WTC11 (cell line): ENCODE data around the gene NHSL1. TPM values are rescaled to one million over a fixed set of nuclear protein-coding genes. Genes with fewer than 3 reads are reported as not detected.

Experiments
- ATAC-seq: fragments of 200-7000 bp; cut with Tn5 transposase; 2 replicates; pipeline ENCODE4 v1.10.0; 2021; ENCODE audit warnings: mild to moderate bottlenecking, moderate library complexity
- CTCF ChIA-PET: fragments of 300-600 bp; sonication (Branson Sonifier 250); formaldehyde crosslinking; loops from one replicate; lab custom pipeline; 2021; ENCODE audit warnings: antibody characterized with exemption; lab: Charles Lee
- POLR2A ChIA-PET: fragments of 350-600 bp; sonication (Branson Sonifier 250); formaldehyde crosslinking; loops from one replicate; lab custom pipeline; 2021; ENCODE audit warnings: antibody characterized with exemption; lab: Charles Lee
- DNase-seq: peaks from one replicate; pipeline ENCODE4 v3.0.0; 2021; ENCODE audit warnings: low spot score
- H3K27ac Mint-ChIP-seq: 2 replicates; pipeline ENCODE4 v1.8.0; 2021; ENCODE audit warnings: mixed read lengths
- H3K27me3 Mint-ChIP-seq: 2 replicates; pipeline ENCODE4 v1.8.0; 2021; ENCODE audit warnings: low read depth, mild to moderate bottlenecking, moderate library complexity, mixed read lengths
- H3K36me3 Mint-ChIP-seq: 2 replicates; pipeline ENCODE4 v1.8.0; 2021; ENCODE audit warnings: mixed read lengths
- H3K4me1 Mint-ChIP-seq: 2 replicates; pipeline ENCODE4 v1.8.0; 2022; ENCODE audit warnings: mixed read lengths
- H3K4me3 Mint-ChIP-seq: 2 replicates; pipeline ENCODE4 v1.8.0; 2021; ENCODE audit warnings: mild to moderate bottlenecking, moderate library complexity, mixed read lengths
- H3K9me3 Mint-ChIP-seq: 2 replicates; pipeline ENCODE4 v1.8.0; 2021; ENCODE audit warnings: mixed read lengths
- EMX1 ChIP-seq: fragments of 250-450 bp; sonication (Bioruptor Pico); IDR thresholded peaks from 2 replicates; pipeline ENCODE4 v1.8.0; 2021; ENCODE audit warnings: mild to moderate bottlenecking
- GTF2I ChIP-seq: fragments of 250-450 bp; sonication (Bioruptor Pico); conservative IDR thresholded peaks from 2 replicates; pipeline ENCODE4 v1.4.0; 2021; ENCODE audit warnings: mild to moderate bottlenecking
- HMGA2 ChIP-seq: fragments of 250-450 bp; sonication (Bioruptor Pico); IDR thresholded peaks from 2 replicates; pipeline ENCODE4 v1.4.0; 2021; ENCODE audit warnings: mild to moderate bottlenecking, moderate library complexity
- MYBL2 ChIP-seq: sonication (generic); formaldehyde crosslinking; IDR thresholded peaks from 2 replicates; pipeline ENCODE4 v1.8.1; 2023; ENCODE audit warnings: mild to moderate bottlenecking, moderate library complexity, missing genetic modification reagents
- NR3C1 ChIP-seq: sonication (generic); formaldehyde crosslinking; conservative IDR thresholded peaks from 2 replicates; pipeline ENCODE4 v1.8.1; 2023; ENCODE audit warnings: low read depth, mild to moderate bottlenecking, missing genetic modification reagents
- PRRX2 ChIP-seq: fragments of 250-450 bp; sonication (Bioruptor Pico); IDR thresholded peaks from 2 replicates; pipeline ENCODE4 v1.8.0; 2021; ENCODE audit warnings: mild to moderate bottlenecking
- RORB ChIP-seq: fragments of 250-450 bp; sonication (Bioruptor Pico); IDR thresholded peaks from 2 replicates; pipeline ENCODE4 v1.9.0; 2021; ENCODE audit warnings: mild to moderate bottlenecking
- TEAD1 ChIP-seq: sonication (generic); formaldehyde crosslinking; IDR thresholded peaks from 2 replicates; pipeline ENCODE4 v1.8.0; 2022; ENCODE audit warnings: mild to moderate bottlenecking, missing genetic modification reagents
- TP53 ChIP-seq: sonication (generic); formaldehyde crosslinking; IDR thresholded peaks from 2 replicates; pipeline ENCODE4 v1.8.1; 2023; ENCODE audit warnings: mild to moderate bottlenecking, missing genetic modification reagents
- ZNF232 ChIP-seq: sonication (generic); formaldehyde crosslinking; IDR thresholded peaks from 2 replicates; pipeline ENCODE4 v1.8.0; 2022; ENCODE audit warnings: mild to moderate bottlenecking, missing genetic modification reagents
- ZNF317 ChIP-seq: sonication (generic); formaldehyde crosslinking; IDR thresholded peaks from 2 replicates; pipeline ENCODE4 v1.8.1; 2023; ENCODE audit warnings: low read depth, mild to moderate bottlenecking, moderate library complexity, missing genetic modification reagents, borderline replicate concordance
- ZNF423 ChIP-seq: fragments of 250-450 bp; sonication (Bioruptor Pico); IDR thresholded peaks from 2 replicates; pipeline ENCODE4 v2.1.2; 2022; ENCODE audit warnings: mild to moderate bottlenecking, moderate library complexity
- total RNA-seq: library from RNA; stranded (reverse); gene quantifications from 3 replicates; pipeline ENCODE4 v1.2.3, GENCODE V29; 2021
- TF ChIP-seq, protein P1 (sequence below): fragments of 250-450 bp; sonication (Bioruptor Pico); IDR thresholded peaks from 2 replicates; pipeline ENCODE4 v1.9.0; 2021; ENCODE audit warnings: mild to moderate bottlenecking
- TF ChIP-seq, protein P2 (sequence below): sonication (generic); formaldehyde crosslinking; IDR thresholded peaks from 2 replicates; pipeline ENCODE4 v1.8.0; 2022; ENCODE audit warnings: mild to moderate bottlenecking, missing genetic modification reagents
- TF ChIP-seq, protein P3 (sequence below): fragments of 250-450 bp; sonication (Bioruptor Pico); IDR thresholded peaks from 2 replicates; pipeline ENCODE4 v1.8.0; 2021; ENCODE audit warnings: mild to moderate bottlenecking
- TF ChIP-seq, protein P4 (sequence below): sonication (generic); formaldehyde crosslinking; IDR thresholded peaks from 2 replicates; pipeline ENCODE4 v1.8.0; 2022; ENCODE audit warnings: mild to moderate bottlenecking, missing genetic modification reagents

Gene NHSL1
- total RNA-seq, 1 experiment from 2014 or later: 31.1 TPM

DNA sequence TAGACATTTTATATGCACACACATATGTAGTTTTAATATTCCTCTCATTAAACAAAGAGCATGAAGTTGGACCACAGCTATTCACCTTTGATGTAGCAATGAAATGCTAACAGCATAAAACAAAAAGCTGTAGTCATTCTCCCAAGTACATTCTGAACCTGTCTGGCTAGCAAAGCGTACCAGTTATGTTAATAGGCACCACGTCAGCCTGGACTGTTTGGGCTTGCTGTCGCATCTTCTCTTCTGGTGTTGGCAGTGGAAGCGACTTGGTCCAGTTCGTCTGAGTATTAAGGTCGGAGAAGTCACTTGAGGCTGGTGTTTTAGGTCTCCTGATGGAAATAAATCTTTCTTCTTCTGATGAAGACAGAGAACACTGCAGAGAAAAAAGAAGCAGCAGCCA is 52.5 kb downstream of the NHSL1 start (continued):
- TF ChIP-seq PRRX2: no peak

DNA sequence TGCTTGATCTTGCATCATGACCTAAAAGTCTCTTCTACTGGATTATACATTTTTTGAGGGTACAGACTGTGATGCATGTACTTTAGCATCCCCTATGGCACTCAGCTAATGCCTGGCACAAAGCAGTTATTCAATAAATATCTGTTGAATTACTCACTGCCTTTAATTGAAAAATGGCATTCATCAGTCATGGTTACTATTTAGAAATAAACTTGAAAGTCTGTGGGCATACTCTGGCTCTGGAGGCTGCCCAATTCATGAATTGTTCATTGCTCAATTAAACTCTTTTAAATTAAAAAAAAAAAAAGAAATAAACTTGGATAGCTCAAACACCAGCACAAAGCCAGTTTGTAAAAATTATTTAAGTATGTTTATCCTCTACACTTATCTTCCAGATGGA is 55.3 kb downstream of the NHSL1 start:
- no peak for DNase-seq
- ATAC-seq: no peak
- no peaks in the 10 kb centered on the region for H3K4me1 Mint-ChIP-seq
- POLR2A ChIA-PET: no interaction called here
- H3K36me3 Mint-ChIP-seq: peaks cover 8% of the 10 kb centered on the region
- TF ChIP-seq, protein P1, sequence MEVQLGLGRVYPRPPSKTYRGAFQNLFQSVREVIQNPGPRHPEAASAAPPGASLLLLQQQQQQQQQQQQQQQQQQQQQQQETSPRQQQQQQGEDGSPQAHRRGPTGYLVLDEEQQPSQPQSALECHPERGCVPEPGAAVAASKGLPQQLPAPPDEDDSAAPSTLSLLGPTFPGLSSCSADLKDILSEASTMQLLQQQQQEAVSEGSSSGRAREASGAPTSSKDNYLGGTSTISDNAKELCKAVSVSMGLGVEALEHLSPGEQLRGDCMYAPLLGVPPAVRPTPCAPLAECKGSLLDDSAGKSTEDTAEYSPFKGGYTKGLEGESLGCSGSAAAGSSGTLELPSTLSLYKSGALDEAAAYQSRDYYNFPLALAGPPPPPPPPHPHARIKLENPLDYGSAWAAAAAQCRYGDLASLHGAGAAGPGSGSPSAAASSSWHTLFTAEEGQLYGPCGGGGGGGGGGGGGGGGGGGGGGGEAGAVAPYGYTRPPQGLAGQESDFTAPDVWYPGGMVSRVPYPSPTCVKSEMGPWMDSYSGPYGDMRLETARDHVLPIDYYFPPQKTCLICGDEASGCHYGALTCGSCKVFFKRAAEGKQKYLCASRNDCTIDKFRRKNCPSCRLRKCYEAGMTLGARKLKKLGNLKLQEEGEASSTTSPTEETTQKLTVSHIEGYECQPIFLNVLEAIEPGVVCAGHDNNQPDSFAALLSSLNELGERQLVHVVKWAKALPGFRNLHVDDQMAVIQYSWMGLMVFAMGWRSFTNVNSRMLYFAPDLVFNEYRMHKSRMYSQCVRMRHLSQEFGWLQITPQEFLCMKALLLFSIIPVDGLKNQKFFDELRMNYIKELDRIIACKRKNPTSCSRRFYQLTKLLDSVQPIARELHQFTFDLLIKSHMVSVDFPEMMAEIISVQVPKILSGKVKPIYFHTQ (CRISPR knock-in tag): no peak
- TF ChIP-seq, protein P2, sequence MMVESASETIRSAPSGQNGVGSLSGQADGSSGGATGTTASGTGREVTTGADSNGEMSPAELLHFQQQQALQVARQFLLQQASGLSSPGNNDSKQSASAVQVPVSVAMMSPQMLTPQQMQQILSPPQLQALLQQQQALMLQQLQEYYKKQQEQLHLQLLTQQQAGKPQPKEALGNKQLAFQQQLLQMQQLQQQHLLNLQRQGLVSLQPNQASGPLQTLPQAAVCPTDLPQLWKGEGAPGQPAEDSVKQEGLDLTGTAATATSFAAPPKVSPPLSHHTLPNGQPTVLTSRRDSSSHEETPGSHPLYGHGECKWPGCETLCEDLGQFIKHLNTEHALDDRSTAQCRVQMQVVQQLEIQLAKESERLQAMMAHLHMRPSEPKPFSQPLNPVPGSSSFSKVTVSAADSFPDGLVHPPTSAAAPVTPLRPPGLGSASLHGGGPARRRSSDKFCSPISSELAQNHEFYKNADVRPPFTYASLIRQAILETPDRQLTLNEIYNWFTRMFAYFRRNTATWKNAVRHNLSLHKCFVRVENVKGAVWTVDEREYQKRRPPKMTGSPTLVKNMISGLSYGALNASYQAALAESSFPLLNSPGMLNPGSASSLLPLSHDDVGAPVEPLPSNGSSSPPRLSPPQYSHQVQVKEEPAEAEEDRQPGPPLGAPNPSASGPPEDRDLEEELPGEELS (CRISPR knock-in tag): no peak
- TF ChIP-seq, protein P3, sequence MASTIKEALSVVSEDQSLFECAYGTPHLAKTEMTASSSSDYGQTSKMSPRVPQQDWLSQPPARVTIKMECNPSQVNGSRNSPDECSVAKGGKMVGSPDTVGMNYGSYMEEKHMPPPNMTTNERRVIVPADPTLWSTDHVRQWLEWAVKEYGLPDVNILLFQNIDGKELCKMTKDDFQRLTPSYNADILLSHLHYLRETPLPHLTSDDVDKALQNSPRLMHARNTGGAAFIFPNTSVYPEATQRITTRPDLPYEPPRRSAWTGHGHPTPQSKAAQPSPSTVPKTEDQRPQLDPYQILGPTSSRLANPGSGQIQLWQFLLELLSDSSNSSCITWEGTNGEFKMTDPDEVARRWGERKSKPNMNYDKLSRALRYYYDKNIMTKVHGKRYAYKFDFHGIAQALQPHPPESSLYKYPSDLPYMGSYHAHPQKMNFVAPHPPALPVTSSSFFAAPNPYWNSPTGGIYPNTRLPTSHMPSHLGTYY: no peak
- no peak for TF ChIP-seq NR3C1
- TF ChIP-seq, protein P4, sequence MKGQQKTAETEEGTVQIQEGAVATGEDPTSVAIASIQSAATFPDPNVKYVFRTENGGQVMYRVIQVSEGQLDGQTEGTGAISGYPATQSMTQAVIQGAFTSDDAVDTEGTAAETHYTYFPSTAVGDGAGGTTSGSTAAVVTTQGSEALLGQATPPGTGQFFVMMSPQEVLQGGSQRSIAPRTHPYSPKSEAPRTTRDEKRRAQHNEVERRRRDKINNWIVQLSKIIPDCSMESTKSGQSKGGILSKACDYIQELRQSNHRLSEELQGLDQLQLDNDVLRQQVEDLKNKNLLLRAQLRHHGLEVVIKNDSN (CRISPR knock-in tag): no peak
- no peak for TF ChIP-seq TP53 (CRISPR knock-in tag)
- TF ChIP-seq ZNF232 (CRISPR knock-in tag): no peak
- no peak for TF ChIP-seq HMGA2 (CRISPR knock-in tag)
- no peak for TF ChIP-seq TEAD1 (CRISPR knock-in tag)
- CTCF ChIA-PET: no interaction called here
- H3K9me3 Mint-ChIP-seq: no peaks in the 10 kb centered on the region
- H3K27ac Mint-ChIP-seq: no peak overlapping the region
- no peak overlapping the region for H3K4me3 Mint-ChIP-seq
- no peaks in the 10 kb centered on the region for H3K27me3 Mint-ChIP-seq

DNA sequence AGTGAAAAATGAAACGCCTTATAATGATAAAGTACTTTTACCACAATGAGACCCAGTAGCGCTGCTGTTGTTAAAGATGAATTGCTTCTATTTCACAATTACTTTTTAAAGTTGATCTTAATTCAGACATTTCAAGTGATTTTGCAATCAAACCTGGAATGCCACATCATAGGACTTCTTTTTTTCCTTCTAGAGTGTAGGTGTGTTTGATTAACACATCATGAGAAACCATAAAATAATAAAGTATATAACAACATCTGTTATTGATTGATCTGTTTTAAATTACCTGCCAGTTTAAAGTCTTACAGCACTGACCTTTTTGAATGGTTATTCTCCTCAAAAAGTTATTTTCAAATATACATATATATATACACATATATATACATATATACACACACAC is 56.6 kb downstream of the NHSL1 start:
- H3K36me3 Mint-ChIP-seq: peaks cover 8% of the 10 kb centered on the region
- H3K27ac Mint-ChIP-seq: no peak overlapping the region
- TF ChIP-seq MYBL2: no peak
- TF ChIP-seq GTF2I (CRISPR knock-in tag): no peak
- no peak for TF ChIP-seq PRRX2
- TF ChIP-seq ZNF423: no peak
- TF ChIP-seq ZNF317 (CRISPR knock-in tag): no peak
- TF ChIP-seq RORB (CRISPR knock-in tag): no peak
- no peak for TF ChIP-seq EMX1
- TF ChIP-seq, protein P3: no peak
- DNase-seq (no peak), ATAC-seq (no peak)
- H3K4me1 Mint-ChIP-seq: no peaks in the 10 kb centered on the region
- POLR2A ChIA-PET: no interaction called here
- H3K27me3 Mint-ChIP-seq: no peaks in the 10 kb centered on the region
- H3K4me3 Mint-ChIP-seq: no peak overlapping the region
- CTCF ChIA-PET: interaction anchor here (1.0 kb wide), 1 partner anchor 12 kb away, joined by 3 read pairs; no protein-coding TSS in a partner anchor
- H3K9me3 Mint-ChIP-seq: no peaks in the 10 kb centered on the region
